OCI-LY3 (cell line): ENCODE measurements around the gene WDR73.
"Not testable (repeated sequence)": the region's sequence is repeated elsewhere in the genome, so short reads cannot be mapped to it uniquely, and the experiment has no call there.

Source experiments
- H2AFZ ChIP-seq: fragments of 200-600, 300-600 bp; shearing (Covaris generic); 2 replicates; pipeline ENCODE4 v1.6.0; 2014; ENCODE audit warnings: antibody characterized with exemption, low read depth, low read length
- H3K27ac ChIP-seq: fragments of 200-600, 300-600 bp; sonication (generic); 2 replicates; pipeline ENCODE4 v1.5.1; 2014; ENCODE audit warnings: mild to moderate bottlenecking, low read length, moderate library complexity, mixed read lengths
- H3K27me3 ChIP-seq: fragments of 200-600, 300-600 bp; sonication (generic); 2 replicates; pipeline ENCODE4 v1.6.1; 2014; ENCODE audit warnings: low read depth, low read length, mixed read lengths
- H3K36me3 ChIP-seq: fragments of 200-600, 300-600 bp; sonication (generic); replicated peaks from 2 replicates; pipeline ENCODE3; 2014; ENCODE audit warnings: low read depth, low read length, mixed read lengths
- H3K4me1 ChIP-seq: fragments of 300-600, 200-600 bp; sonication (generic); 2 replicates; pipeline ENCODE4 v1.6.1; 2014; ENCODE audit warnings: low read length, mixed read lengths
- H3K4me2 ChIP-seq: fragments of 200-600, 300-600 bp; sonication (generic); 2 replicates; pipeline ENCODE4 v1.6.1; 2014; ENCODE audit warnings: low read length, mixed read lengths
- H3K4me3 ChIP-seq: fragments of 300-600, 200-600 bp; sonication (generic); 2 replicates; pipeline ENCODE4 v1.5.1; 2014; ENCODE audit warnings: antibody characterized with exemption, mild to moderate bottlenecking, low read length, moderate library complexity
- H3K79me2 ChIP-seq: fragments of 300-600, 200-600 bp; shearing (Covaris generic); 2 replicates; pipeline ENCODE4 v1.6.1; 2014; ENCODE audit warnings: mild to moderate bottlenecking, low read length, mixed read lengths
- H3K9ac ChIP-seq: fragments of 300-600, 200-600 bp; shearing (Covaris generic); 2 replicates; pipeline ENCODE4 v1.6.0; 2014; ENCODE audit warnings: mild to moderate bottlenecking, low read length, moderate library complexity
- H3K9me3 ChIP-seq: fragments of 200-600, 300-600 bp; shearing (Covaris generic); 2 replicates; pipeline ENCODE4 v1.6.1; 2014; ENCODE audit warnings: low read length, mixed read lengths; ENCODE audit not compliant: insufficient read depth
- H4K20me1 ChIP-seq: fragments of 200-600, 300-600 bp; sonication (generic); 2 replicates; pipeline ENCODE4 v1.6.1; 2016; ENCODE audit warnings: low read length, mixed read lengths; ENCODE audit not compliant: insufficient read depth
- EZH2phosphoT487 ChIP-seq: fragments of 200-600 bp; shearing (Covaris generic); IDR thresholded peaks from 2 replicates; pipeline ENCODE4 v1.6.1; 2018; ENCODE audit warnings: antibody characterized with exemption, mixed run types, low read depth
- TF ChIP-seq, protein P1 (sequence below): fragments of 200-600, 300-600 bp; sonication (generic); IDR thresholded peaks from 2 replicates; pipeline ENCODE4 v1.5.1; 2014; ENCODE audit warnings: antibody characterized with exemption, low read length, low read depth

Gene WDR73

DNA sequence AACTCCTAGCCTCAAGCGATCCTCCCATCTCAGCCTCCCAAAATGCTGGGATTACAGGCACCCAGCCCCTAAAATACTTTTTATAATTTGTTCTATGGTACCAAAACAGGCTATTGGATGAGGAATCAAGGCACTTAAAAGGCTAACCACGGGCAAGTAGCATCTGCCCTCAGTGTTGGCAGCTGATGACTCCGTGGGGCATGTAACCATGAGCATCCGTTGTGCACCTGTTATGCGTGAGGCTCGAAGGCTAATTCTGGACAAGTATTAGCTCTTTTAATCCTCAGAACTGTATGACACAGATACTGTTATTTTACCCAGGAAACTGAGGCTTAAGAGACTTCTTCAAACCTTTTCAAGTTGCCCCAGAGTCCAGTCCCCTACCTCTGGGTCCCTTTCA is 10.2 kb downstream of the WDR73 start:
- Histone ChIP-seq H3K9ac (no peak overlapping the region), H3K9me3 (no peaks in the 10 kb centered on the region), H3K27ac (no peak overlapping the region), H3K4me1 (no peaks in the 10 kb centered on the region), H3K4me2 (no peak overlapping the region), H3K79me2 (no peaks in the 10 kb centered on the region), H3K36me3 (peaks cover 71% of the 10 kb centered on the region), H2AFZ (no peak overlapping the region), H3K4me3 (no peak overlapping the region), H4K20me1 (no peaks in the 10 kb centered on the region), H3K27me3 (no peaks in the 10 kb centered on the region)
- TF ChIP-seq, protein P1, sequence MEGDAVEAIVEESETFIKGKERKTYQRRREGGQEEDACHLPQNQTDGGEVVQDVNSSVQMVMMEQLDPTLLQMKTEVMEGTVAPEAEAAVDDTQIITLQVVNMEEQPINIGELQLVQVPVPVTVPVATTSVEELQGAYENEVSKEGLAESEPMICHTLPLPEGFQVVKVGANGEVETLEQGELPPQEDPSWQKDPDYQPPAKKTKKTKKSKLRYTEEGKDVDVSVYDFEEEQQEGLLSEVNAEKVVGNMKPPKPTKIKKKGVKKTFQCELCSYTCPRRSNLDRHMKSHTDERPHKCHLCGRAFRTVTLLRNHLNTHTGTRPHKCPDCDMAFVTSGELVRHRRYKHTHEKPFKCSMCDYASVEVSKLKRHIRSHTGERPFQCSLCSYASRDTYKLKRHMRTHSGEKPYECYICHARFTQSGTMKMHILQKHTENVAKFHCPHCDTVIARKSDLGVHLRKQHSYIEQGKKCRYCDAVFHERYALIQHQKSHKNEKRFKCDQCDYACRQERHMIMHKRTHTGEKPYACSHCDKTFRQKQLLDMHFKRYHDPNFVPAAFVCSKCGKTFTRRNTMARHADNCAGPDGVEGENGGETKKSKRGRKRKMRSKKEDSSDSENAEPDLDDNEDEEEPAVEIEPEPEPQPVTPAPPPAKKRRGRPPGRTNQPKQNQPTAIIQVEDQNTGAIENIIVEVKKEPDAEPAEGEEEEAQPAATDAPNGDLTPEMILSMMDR: no peak
- no peak for TF ChIP-seq EZH2phosphoT487

DNA sequence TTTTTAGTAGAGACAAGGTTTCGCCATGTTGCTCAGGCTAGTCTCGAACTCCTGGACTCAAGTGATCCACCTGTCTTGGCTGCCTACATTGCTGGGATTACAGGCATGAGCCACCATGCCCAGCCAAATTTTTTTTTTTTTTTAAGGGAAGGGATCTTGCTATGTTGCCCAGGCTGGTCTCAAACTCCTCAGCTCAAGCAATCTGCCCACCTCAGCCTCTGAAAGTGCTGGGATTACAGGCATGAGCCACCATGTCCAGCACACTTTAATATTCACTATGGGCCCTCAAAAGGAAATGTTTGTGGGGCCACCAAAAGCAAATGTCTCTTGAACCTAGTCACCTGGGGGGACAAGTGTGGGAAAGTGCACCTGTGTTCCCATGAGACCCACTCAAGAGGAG is 11.4 kb downstream of the WDR73 start:
- not testable (repeated sequence) for H3K27ac ChIP-seq
- peaks cover 64% of the 10 kb centered on the region for H3K36me3 ChIP-seq

DNA sequence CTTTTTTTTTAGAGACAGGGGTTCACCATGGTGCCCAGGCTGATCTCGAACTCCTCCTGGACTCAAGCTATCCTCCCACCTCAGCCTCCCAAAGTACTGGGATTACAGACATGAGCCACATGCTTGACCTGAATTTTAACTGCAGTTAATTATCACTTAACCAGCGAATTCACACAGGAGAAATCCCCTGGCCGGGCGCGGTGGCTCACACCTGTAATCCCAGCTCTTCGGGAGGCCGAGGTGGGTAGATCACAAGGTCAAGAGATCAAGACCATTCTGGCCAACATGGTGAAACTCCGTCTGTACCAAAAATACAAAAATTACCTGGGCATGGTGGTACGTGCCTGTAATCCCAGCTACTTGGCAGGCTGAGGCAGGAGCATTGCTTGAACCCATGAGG is 12.2 kb downstream of the WDR73 start:
- not testable (repeated sequence) for H3K4me1 ChIP-seq, H4K20me1 ChIP-seq, H3K9me3 ChIP-seq, H3K27ac ChIP-seq, H3K9ac ChIP-seq, H3K27me3 ChIP-seq, H3K79me2 ChIP-seq, H3K4me3 ChIP-seq, H3K4me2 ChIP-seq, H2AFZ ChIP-seq
- peaks cover 62% of the 10 kb centered on the region for H3K36me3 ChIP-seq

More for the DNA sequence above, 11.4 kb downstream of the WDR73 start:
- not testable (repeated sequence) for H3K9me3 ChIP-seq, H3K79me2 ChIP-seq, H2AFZ ChIP-seq, H3K27me3 ChIP-seq, H3K4me1 ChIP-seq, H3K4me2 ChIP-seq, H4K20me1 ChIP-seq, H3K9ac ChIP-seq, H3K4me3 ChIP-seq

DNA sequence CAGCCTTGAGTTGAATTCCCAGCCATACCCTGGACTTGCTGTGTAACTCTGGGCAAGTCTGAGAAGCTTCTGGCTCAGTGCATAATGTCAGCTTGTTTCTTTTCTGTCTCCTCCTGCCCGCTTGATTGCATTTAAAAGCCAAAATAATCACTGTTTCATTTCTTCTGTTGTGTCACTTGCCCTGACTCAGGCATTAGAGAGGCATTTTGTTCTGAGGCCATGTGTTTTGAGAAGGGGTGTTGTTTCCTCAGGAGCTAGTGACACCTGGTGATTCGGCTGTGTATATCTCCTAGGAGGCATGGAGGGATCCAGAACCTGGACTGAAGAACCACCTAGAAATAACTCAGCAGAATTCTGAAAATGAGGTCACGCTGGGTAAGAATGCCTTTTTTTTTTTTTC is 16.0 kb downstream of the WDR73 start:
- H3K4me1 ChIP-seq: peaks cover 4% of the 10 kb centered on the region; the same call in 1 of the 2 replicates
- H3K9ac ChIP-seq: no peak overlapping the region
- no peaks in the 10 kb centered on the region for H3K9me3 ChIP-seq
- no peak overlapping the region for H2AFZ ChIP-seq
- H4K20me1 ChIP-seq: 0 out of 2 replicates have a peak, but pooled peaks cover 6% of the 10 kb centered on the region
- no peak for TF ChIP-seq EZH2phosphoT487
- TF ChIP-seq, protein P1: peak; percentile 36
- no peak overlapping the region for H3K4me3 ChIP-seq
- no peak overlapping the region for H3K4me2 ChIP-seq
- H3K27me3 ChIP-seq: no peaks in the 10 kb centered on the region
- no peaks in the 10 kb centered on the region; the same call in 1 of the 2 replicates for H3K79me2 ChIP-seq
- peaks cover 45% of the 10 kb centered on the region for H3K36me3 ChIP-seq
- H3K27ac ChIP-seq: no peak overlapping the region

DNA sequence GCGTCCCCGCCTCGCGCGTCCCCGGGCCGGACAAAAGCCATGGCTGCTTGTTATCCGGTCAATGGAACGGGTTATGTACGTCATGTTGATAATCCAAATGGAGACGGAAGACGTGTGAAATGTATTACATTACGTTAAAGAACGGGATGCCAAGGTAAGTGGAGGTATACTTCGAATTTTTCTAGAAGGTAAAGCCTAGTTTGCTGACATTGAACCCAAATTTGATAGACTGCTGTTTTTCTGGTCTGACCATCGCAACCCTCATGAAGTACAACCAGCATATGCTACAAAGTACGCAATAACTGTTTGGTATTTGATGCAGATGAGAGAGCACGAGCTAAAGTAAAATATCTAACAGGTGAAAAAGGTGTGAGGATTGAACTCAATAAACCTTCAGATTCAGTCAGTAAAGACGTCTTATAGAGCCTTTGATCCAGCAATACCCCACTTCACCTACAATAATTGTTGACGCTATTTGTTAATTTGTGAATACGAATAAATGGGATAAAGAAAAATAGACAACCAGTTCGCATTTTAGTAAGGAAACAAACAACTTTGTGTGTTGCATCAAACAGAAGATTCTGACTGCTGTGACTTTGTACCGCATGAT is 19.8 kb downstream of the WDR73 start:
- Histone ChIP-seq H3K4me2 (peak overlapping the region; percentile 76), H3K4me3 (peak overlapping the region; percentile 89), H3K27me3 (no peaks in the 10 kb centered on the region), H3K4me1 (peaks cover 30% of the 10 kb centered on the region), H3K36me3 (peaks cover 22% of the 10 kb centered on the region), H3K9me3 (no peaks in the 10 kb centered on the region), H2AFZ (no peak overlapping the region), H3K27ac (no peak overlapping the region), H4K20me1 (0 out of 2 replicates have a peak, but pooled peaks cover 6% of the 10 kb centered on the region), H3K9ac (no peak overlapping the region), H3K79me2 (peaks cover 10% of the 10 kb centered on the region)
- TF ChIP-seq, protein P1: no peak
- TF ChIP-seq EZH2phosphoT487: no peak
